Naive thymus-derived CD8-positive, alpha-beta T cell (primary cell): ENCODE results near the gene B4GALT5. TPM values are rescaled to one million over a fixed set of nuclear protein-coding genes. Genes with fewer than 3 reads are reported as not detected.

Source experiments
- ATAC-seq, 2 donors: fragments of 150-1000 bp; cut with Tn5 transposase in 1 of 2; sonication (Bioruptor Pico), chemical (Tn5 transposase) in 1 of 2; 1 replicate in 1 of 2; 2 replicates in 1 of 2; pipeline ENCODE4 v1.10.0; 2021; ENCODE audit warnings: mild to moderate bottlenecking in 2 of 2, moderate library complexity in 2 of 2
- POLR2A ChIA-PET: fragments of 350-600 bp; sonication (Branson Sonifier 250); formaldehyde crosslinking; loops from one replicate; lab custom pipeline; 2021; ENCODE audit warnings: antibody characterized with exemption; lab: Charles Lee
- DNase-seq, 10 donors: peaks; one replicate each; pipeline versions ENCODE4 v3.0.0 to v3.0.0-alpha.2; 2020 to 2022
- H3K27ac Mint-ChIP-seq, 10 donors: one replicate each; pipeline ENCODE4 v1.8.0; 2020 to 2022; ENCODE audit warnings: mild to moderate bottlenecking in 10 of 10, mixed read lengths in 10 of 10, moderate library complexity in 4 of 10, inconsistent platforms in 1 of 10
- H3K27me3 Mint-ChIP-seq, 5 donors: one replicate each; pipeline ENCODE4 v1.8.0; 2021 to 2022; ENCODE audit warnings: mixed read lengths in 5 of 5
- H3K36me3 Mint-ChIP-seq, 3 donors: one replicate each; pipeline ENCODE4 v1.8.0; 2020 to 2022; ENCODE audit warnings: mixed read lengths in 3 of 3, mild to moderate bottlenecking in 2 of 3, inconsistent platforms in 1 of 3
- H3K4me1 Mint-ChIP-seq, 4 donors: one replicate each; pipeline ENCODE4 v1.8.0; 2021 to 2022; ENCODE audit warnings: mixed read lengths in 4 of 4
- H3K4me3 Mint-ChIP-seq, 10 donors: one replicate each; pipeline ENCODE4 v1.8.0; 2020 to 2022; ENCODE audit warnings: mild to moderate bottlenecking in 10 of 10, mixed read lengths in 10 of 10, moderate library complexity in 6 of 10, inconsistent platforms in 1 of 10
- H3K9me3 Mint-ChIP-seq, 9 donors: one replicate each; pipeline ENCODE4 v1.8.0; 2020 to 2022; ENCODE audit warnings: mixed read lengths in 9 of 9, mild to moderate bottlenecking in 3 of 9, inconsistent platforms in 1 of 9, moderate library complexity in 1 of 9
- polyA plus RNA-seq, 3 donors: library from polyadenylated mRNA; unstranded; fragments of 300-500 nt; fragmentation: Illumina TruSeq; gene quantifications; one replicate each; pipeline ENCODE4 v1.2.3, GENCODE V29; 2021
- total RNA-seq, 8 experiments: library from RNA in 2 of 8; stranded (reverse) in 2 of 8; gene quantifications; one replicate each; pipeline ENCODE4 v1.2.3 and lab custom pipeline; 2021 to 2026

The B4GALT5 gene
- total and polyA plus RNA-seq, 5 experiments from 2014 or later = 0.34 to 6.8 (median 1.4) TPM

DNA sequence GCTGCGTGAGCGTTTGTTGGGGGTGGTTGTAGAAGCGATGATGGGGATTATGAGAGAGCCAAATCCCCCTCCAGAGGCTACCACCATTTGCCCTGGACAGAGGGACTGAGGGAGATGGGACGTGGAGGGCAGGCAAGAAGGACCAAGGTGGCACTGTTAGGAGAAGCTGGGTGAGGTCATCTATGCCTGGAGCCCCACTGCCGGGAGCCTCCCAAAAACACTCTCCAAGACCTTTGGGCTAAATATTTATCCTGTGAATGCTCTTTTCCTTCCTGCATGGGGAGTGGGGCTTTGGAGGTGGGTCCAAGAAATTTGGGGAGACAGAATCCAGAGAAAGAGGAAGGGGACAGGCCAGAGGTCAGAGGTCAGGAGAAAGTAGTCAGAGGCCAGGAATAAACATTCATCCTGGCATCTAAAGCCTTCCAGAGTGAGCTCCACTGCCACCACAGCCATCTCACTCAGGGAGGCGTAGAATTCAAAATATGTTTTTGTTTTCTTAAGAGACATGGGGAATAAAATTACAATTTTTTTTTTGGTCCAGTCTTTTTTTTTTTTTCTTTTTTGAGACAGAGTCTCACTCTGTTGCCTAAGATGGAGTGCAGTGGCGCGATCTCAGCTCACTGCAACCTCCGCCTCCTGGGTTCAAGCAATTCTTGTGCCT lies 128.0 kb downstream of the B4GALT5 start:
- H3K9me3 Mint-ChIP-seq = peaks cover 0 to 11% (median 5%) of the 10 kb centered on the region in 9 donors

DNA sequence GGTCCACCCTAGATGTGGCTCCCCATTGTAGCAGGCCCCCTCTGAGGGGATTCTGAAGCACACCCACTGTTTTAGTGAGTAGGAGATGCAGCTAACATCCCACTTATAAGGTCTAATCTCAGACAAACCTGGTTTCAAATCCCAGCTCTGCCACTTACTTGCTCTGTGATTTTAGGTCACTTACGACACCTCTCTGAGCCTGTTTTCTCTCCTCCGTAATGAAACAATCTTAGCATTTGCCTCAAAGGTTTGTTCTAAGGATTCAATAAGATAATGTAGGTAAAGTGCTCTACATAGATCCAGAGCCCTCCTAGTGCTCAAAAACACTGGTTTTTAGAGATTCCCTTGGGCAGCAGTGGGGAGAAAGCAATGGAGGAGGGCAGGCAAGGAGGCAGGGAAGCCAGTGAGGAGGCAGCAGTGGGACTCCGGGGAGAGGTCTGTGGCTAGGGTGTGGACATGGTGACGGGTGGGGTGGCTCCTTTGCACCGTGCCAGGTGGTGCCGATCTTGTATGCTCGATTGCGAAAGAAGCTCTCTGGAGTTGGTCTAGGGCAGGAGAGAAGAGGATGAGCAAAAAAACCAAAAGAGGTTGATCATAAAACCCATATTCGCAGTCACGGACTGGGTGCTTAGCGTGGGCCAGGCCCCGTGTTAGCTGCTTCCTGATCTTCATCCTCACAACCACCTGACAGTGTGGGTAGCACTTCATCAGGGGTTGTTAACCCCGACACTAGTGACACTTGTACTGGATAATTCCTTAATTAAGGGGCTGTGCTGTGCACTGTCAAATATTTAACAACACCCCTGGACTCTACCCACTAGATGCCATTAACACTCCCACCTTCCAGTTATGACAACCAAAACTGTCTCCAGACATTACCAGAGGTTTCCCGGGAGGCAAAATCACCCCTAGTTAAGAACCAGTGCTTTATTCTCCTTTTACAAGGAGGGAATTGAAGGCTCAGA lies 129.0 kb downstream of the B4GALT5 start:
- peaks cover 0 to 10% (median under 1%) of the 10 kb centered on the region in 4 donors for H3K4me1 Mint-ChIP-seq
- H3K27me3 Mint-ChIP-seq = peaks cover 1 to 31% (median 12%) of the 10 kb centered on the region in 5 donors
- H3K27ac Mint-ChIP-seq = peak overlapping the region in 1 of 10 donors; percentile 81
- no peak for DNase-seq
- peaks cover 0 to 11% (median 5%) of the 10 kb centered on the region in 9 donors for H3K9me3 Mint-ChIP-seq
- ATAC-seq = no peak
- peaks cover 0 to 8% (median 0%) of the 10 kb centered on the region in 3 donors for H3K36me3 Mint-ChIP-seq
- POLR2A ChIA-PET = no interaction called here
- H3K4me3 Mint-ChIP-seq = peak overlapping the region in 1 of 10 donors; percentile 70

More for the DNA sequence above, 128.0 kb downstream of the B4GALT5 start:
- ATAC-seq (no peak), DNase-seq (no peak)
- POLR2A ChIA-PET = no interaction called here
- H3K27me3 Mint-ChIP-seq = peaks cover 1 to 32% (median 8%) of the 10 kb centered on the region in 5 donors
- H3K27ac Mint-ChIP-seq = no peak overlapping the region
- no peak overlapping the region for H3K4me3 Mint-ChIP-seq
- peaks cover 0 to 8% (median 0%) of the 10 kb centered on the region in 3 donors for H3K36me3 Mint-ChIP-seq
- H3K4me1 Mint-ChIP-seq = peaks cover 0 to 16% (median 3%) of the 10 kb centered on the region in 4 donors

DNA sequence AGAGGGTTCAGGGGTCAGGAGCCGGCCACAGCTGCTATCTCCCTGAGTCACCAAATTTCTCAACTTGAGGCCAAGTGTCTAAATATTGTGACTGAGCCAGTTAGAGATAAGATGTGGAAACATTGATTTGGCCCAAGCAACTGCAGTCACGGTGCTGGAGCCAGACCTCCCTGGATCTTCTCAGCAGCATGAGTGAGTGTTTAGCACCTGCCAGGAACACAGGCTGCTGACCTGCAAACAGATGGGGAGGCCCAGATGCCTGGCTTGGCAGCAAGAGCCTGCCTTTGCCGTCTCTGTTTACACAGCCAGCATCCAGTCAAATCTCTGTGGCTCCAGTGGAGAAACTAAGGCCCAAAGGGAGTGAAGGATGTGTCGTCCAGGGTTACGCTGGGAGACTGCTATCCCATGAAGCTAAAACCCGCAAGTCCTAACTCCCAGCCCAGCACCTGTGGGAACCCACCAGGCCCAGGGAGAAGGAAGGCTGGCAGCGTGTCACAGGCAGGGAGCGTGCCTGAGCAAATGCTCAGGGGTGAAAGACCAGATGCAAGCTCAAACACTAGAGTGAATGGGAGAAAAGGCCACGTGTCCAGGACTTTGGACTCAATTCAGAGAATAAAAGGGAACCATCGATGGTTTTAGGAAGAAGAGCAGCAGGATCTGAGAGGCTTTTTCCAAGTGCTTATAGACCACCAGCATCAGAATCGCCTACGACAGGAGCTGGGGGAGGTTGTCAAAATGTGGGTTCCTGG lies 129.8 kb downstream of the B4GALT5 start:
- no peak overlapping the region for H3K27ac Mint-ChIP-seq
- H3K4me3 Mint-ChIP-seq = no peak overlapping the region
- ATAC-seq = no peak
- H3K4me1 Mint-ChIP-seq = peaks cover 0 to 10% (median under 1%) of the 10 kb centered on the region in 4 donors
- H3K9me3 Mint-ChIP-seq = peaks cover 0 to 11% (median 5%) of the 10 kb centered on the region in 9 donors
- POLR2A ChIA-PET = no interaction called here
- H3K27me3 Mint-ChIP-seq = peaks cover 1 to 36% (median 13%) of the 10 kb centered on the region in 5 donors
- no peak for DNase-seq
- H3K36me3 Mint-ChIP-seq = peaks cover 0 to 8% (median 0%) of the 10 kb centered on the region in 3 donors

DNA sequence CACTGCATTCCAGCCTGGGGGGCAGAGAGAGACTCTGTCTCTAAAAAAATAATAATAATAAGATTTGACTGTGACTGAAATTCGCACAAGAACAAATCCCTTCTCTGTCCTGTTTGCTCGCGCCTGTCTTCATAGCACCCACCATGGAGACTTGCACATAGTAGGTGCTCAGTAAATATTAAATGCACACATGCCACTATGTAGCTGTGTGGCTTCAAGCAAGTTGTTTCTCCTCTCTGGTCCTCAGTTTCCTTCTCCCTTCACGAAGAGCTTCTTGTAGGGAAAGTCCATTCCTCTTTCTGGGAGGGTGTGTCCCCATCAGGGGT lies 130.4 kb downstream of the B4GALT5 start:
- Mint-ChIP-seq H3K27me3 (peaks cover 1 to 36% (median 13%) of the 10 kb centered on the region in 5 donors), H3K4me3 (no peak overlapping the region), H3K4me1 (peaks cover 0 to 10% (median under 1%) of the 10 kb centered on the region in 4 donors), H3K27ac (no peak overlapping the region), H3K36me3 (peaks cover 0 to 8% (median 0%) of the 10 kb centered on the region in 3 donors), H3K9me3 (peaks cover 0 to 11% (median 5%) of the 10 kb centered on the region in 9 donors)
- DNase-seq (no peak), ATAC-seq (no peak)
- POLR2A ChIA-PET = no interaction called here

Other genes starting within 250 kb of the B4GALT5 start
- under 1 TPM in 1 of 2 experiments, not detected in 1; 0.05 TPM for gene KCNB1, start 231.2 kb downstream of the B4GALT5 start, total RNA-seq
- not detected for gene KCNB1, start 231.2 kb downstream of the B4GALT5 start, polyA plus RNA-seq
- gene PTGIS, start 145.7 kb downstream of the B4GALT5 start, total RNA-seq = not detected
- not detected for gene PTGIS, start 145.7 kb downstream of the B4GALT5 start, polyA plus RNA-seq
- gene SLC9A8, start 99.0 kb upstream of the B4GALT5 start, total RNA-seq = 10 to 100 TPM; 28.3 to 29.3 TPM
- 1 to 10 TPM; 4.7 to 9.0 (median 6.0) TPM for gene SLC9A8, start 99.0 kb upstream of the B4GALT5 start, polyA plus RNA-seq
- gene SPATA2, start 201.7 kb upstream of the B4GALT5 start, total RNA-seq = 1 to 10 TPM; 8.0 to 9.0 TPM
- 1 to 10 TPM; 1.7 to 5.7 (median 2.0) TPM for gene SPATA2, start 201.7 kb upstream of the B4GALT5 start, polyA plus RNA-seq
- gene RNF114, start 222.5 kb upstream of the B4GALT5 start, total RNA-seq = 100 to 1,000 TPM; 104 to 105 TPM
- gene RNF114, start 222.5 kb upstream of the B4GALT5 start, polyA plus RNA-seq = 100 to 1,000 TPM; 123 to 133 (median 123) TPM